Measurements from ENCODE around the gene ARHGAP1. TPM values are rescaled to one million over a fixed set of nuclear protein-coding genes. Genes with fewer than 3 reads are reported as not detected.

ARHGAP1 gene
- total and polyA plus RNA-seq, 2 donors (not counting 3 experiments of a cell fraction or from before 2014, with no cell fraction given): 30.9 to 58.2 TPM

DNA sequence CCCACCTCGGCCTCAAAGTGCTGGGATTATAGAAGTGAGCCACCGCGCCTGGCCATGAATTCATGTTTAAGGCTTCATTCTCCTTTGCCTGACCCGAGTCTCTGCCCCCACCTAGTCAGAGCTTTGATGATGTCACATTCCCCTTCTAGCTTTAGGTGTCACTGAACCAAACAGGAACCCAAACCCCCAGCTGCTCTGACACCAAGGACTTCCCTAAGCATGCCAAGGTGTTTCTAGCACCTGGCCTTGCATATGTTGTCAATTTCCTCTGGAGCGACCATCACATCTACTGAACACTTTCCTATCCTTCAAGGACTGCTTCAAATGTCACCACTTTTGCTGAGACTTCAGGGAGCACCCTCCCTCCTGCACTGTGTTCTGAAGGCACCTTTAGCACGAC, 20.9 kb upstream of the ARHGAP1 start:
- ChIA-PET CTCF (interaction anchor here (1.4 kb wide), 1 partner anchor 15 kb away, joined by 3 read pairs; no protein-coding TSS in a partner anchor), POLR2A (no interaction called here)
- no peak for DNase-seq (ENCODE audit: low read depth, low spot score)
- Histone ChIP-seq H3K9me3 (replicated peaks; ENCODE audit: control insufficient read depth, insufficient read depth, low read length) (no peaks in the 10 kb centered on the region), H4K20me1 (replicated peaks; ENCODE audit: control insufficient read depth, extremely low read depth, insufficient read depth, low read length) (no peaks in the 10 kb centered on the region), H3K27ac (ENCODE audit: insufficient read depth, low read depth, low read length) (no peak overlapping the region), H3K36me3 (ENCODE audit: control insufficient read depth in 2 of 2, extremely low read depth in 1 of 2, insufficient read depth in 2 of 2, low read length in 2 of 2) (no peaks in the 10 kb centered on the region), H2AFZ (ENCODE audit: low read depth, low read length) (no peak overlapping the region), H3K4me2 (ENCODE audit: insufficient read depth, low read length) (no peak overlapping the region), H3K9me1 (replicated peaks; ENCODE audit: control insufficient read depth, extremely low read depth, insufficient read depth, low read length) (no peaks in the 10 kb centered on the region), H3K4me1 (ENCODE audit: control insufficient read depth, extremely low read depth, insufficient read depth, low read length) (peaks cover 3% of the 10 kb centered on the region), H3K79me2 (ENCODE audit: control insufficient read depth, insufficient read depth, low read length) (no peaks in the 10 kb centered on the region), H3K4me3 (replicated peaks in 1 of 3; ENCODE audit: insufficient read depth in 1 of 3, low read depth in 1 of 3, low read length in 3 of 3) (no peak overlapping the region), H3K9ac (replicated peaks; ENCODE audit: extremely low read depth, insufficient read depth, low read length) (no peak overlapping the region), H3K27me3 (ENCODE audit: control insufficient read depth in 2 of 2, insufficient read depth in 2 of 2, low read length in 2 of 2) (no peaks in the 10 kb centered on the region)
- intact Hi-C loops (cut with micrococcal nuclease) (no loop called here), dilution Hi-C loops (cut with MboI; ENCODE audit: extremely low pct_ligation_motif_present, low sequenced_read_pairs) (no loop called here)
- TF ChIP-seq FOS (IDR thresholded peaks at IDR 0.05; ENCODE audit: borderline replicate concordance, insufficient read depth, low read length): no peak
- TF ChIP-seq EZH2 (IDR thresholded peaks at IDR 0.05; ENCODE audit: borderline replicate concordance, low read depth, low read length, severe bottlenecking): no peak
- TF ChIP-seq POLR2A (IDR thresholded peaks at IDR 0.05; ENCODE audit: low read depth, low read length): no peak
- no peak for TF ChIP-seq GATA2 (IDR thresholded peaks at IDR 0.05; ENCODE audit: insufficient read depth, insufficient read length, low read depth, low read length)
- no peak for TF ChIP-seq MYC (IDR thresholded peaks at IDR 0.05; ENCODE audit: low read depth, low read length)
- TF ChIP-seq, protein P1, sequence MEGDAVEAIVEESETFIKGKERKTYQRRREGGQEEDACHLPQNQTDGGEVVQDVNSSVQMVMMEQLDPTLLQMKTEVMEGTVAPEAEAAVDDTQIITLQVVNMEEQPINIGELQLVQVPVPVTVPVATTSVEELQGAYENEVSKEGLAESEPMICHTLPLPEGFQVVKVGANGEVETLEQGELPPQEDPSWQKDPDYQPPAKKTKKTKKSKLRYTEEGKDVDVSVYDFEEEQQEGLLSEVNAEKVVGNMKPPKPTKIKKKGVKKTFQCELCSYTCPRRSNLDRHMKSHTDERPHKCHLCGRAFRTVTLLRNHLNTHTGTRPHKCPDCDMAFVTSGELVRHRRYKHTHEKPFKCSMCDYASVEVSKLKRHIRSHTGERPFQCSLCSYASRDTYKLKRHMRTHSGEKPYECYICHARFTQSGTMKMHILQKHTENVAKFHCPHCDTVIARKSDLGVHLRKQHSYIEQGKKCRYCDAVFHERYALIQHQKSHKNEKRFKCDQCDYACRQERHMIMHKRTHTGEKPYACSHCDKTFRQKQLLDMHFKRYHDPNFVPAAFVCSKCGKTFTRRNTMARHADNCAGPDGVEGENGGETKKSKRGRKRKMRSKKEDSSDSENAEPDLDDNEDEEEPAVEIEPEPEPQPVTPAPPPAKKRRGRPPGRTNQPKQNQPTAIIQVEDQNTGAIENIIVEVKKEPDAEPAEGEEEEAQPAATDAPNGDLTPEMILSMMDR (IDR thresholded peaks at IDR 0.05; ENCODE audit: extremely low read depth in 1 of 2, insufficient read depth in 1 of 2, low read depth in 1 of 2, low read length in 2 of 2): no peak
- no TSS peak for BruUV-seq (replicated peaks)
- FAIRE-seq: no peak
